Activated T-helper 17 cell treated with anti-CD3 and anti-CD28 coated beads, Interleukin-2, amount 50 U/mL, for 72 hours (primary cell): ENCODE data around the gene IKBKE. TPM values are rescaled to one million over a fixed set of nuclear protein-coding genes. Genes with fewer than 3 reads are reported as not detected.

Experiments used
- ATAC-seq: fragments of 150-1000 bp; cut with Tn5 transposase; replicated peaks from 2 replicates; pipeline ENCODE4 v1.10.0; 2021; ENCODE audit warnings: mild to moderate bottlenecking, moderate library complexity
- H3K27ac Mint-ChIP-seq: one replicate; pipeline ENCODE4 v1.8.0; 2022; ENCODE audit warnings: mixed read lengths
- H3K27me3 Mint-ChIP-seq: one replicate; pipeline ENCODE4 v1.8.0; 2022; ENCODE audit warnings: mixed read lengths
- H3K36me3 Mint-ChIP-seq: one replicate; pipeline ENCODE4 v1.8.0; 2022; ENCODE audit warnings: low read depth, mild to moderate bottlenecking, mixed read lengths
- H3K4me1 Mint-ChIP-seq: one replicate; pipeline ENCODE4 v1.8.0; 2022; ENCODE audit warnings: mixed read lengths
- H3K4me3 Mint-ChIP-seq: one replicate; pipeline ENCODE4 v1.8.0; 2022; ENCODE audit warnings: mild to moderate bottlenecking, mixed read lengths
- H3K9me3 Mint-ChIP-seq: one replicate; pipeline ENCODE4 v1.8.0; 2022; ENCODE audit warnings: mixed read lengths
- total RNA-seq, 2 donors: library from RNA; stranded (reverse); gene quantifications; one replicate each; pipeline ENCODE4 v1.2.3, GENCODE V29; 2022

Gene IKBKE
- total RNA-seq, 2 donors from 2014 or later = 21.7 to 26.6 TPM

GRCh38 chr1:206512851-206513180, 42.5 kb downstream of the IKBKE start:
- H3K4me1 Mint-ChIP-seq = no peaks in the 10 kb centered on the region
- ATAC-seq = no peak
- H3K4me3 Mint-ChIP-seq = no peak overlapping the region
- H3K36me3 Mint-ChIP-seq = no peaks in the 10 kb centered on the region
- no peak overlapping the region for H3K27ac Mint-ChIP-seq
- peaks cover 20% of the 10 kb centered on the region for H3K27me3 Mint-ChIP-seq
- no peaks in the 10 kb centered on the region for H3K9me3 Mint-ChIP-seq

GRCh38 chr1:206513312-206514111, 43.2 kb downstream of the IKBKE start:
- Mint-ChIP-seq H3K27me3 (peaks cover 17% of the 10 kb centered on the region), H3K27ac (no peak overlapping the region), H3K4me3 (no peak overlapping the region), H3K4me1 (no peaks in the 10 kb centered on the region), H3K9me3 (no peaks in the 10 kb centered on the region), H3K36me3 (no peaks in the 10 kb centered on the region)
- ATAC-seq = no peak

- ATAC-seq = no peak
Measured at GRCh38 chr1:206514813-206515387, 44.6 kb downstream of the IKBKE start.

DNA sequence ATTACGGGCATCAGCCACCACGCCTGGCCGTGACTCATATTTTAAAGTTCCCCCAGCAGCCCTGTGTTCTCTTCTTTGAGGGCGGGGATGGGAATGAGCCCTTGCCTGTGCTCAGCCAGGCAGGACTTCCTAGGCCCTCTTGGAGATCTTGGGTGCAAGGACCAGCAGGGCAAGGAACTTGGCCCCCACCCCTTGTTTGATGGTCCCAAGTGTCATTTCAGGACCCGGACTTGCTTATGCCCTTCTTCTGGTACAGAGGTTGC, 46.4 kb downstream of the IKBKE start:
- Mint-ChIP-seq H3K36me3 (no peaks in the 10 kb centered on the region), H3K9me3 (no peaks in the 10 kb centered on the region), H3K4me3 (no peak overlapping the region), H3K27me3 (no peaks in the 10 kb centered on the region), H3K27ac (no peak overlapping the region), H3K4me1 (no peaks in the 10 kb centered on the region)
- ATAC-seq = no peak

More at GRCh38 chr1:206514813-206515387, 44.6 kb downstream of the IKBKE start:
- H3K27ac Mint-ChIP-seq = no peak overlapping the region
- no peaks in the 10 kb centered on the region for H3K9me3 Mint-ChIP-seq
- H3K4me3 Mint-ChIP-seq = no peak overlapping the region
- H3K4me1 Mint-ChIP-seq = no peaks in the 10 kb centered on the region
- H3K36me3 Mint-ChIP-seq = no peaks in the 10 kb centered on the region
- H3K27me3 Mint-ChIP-seq = peaks cover 3% of the 10 kb centered on the region

DNA sequence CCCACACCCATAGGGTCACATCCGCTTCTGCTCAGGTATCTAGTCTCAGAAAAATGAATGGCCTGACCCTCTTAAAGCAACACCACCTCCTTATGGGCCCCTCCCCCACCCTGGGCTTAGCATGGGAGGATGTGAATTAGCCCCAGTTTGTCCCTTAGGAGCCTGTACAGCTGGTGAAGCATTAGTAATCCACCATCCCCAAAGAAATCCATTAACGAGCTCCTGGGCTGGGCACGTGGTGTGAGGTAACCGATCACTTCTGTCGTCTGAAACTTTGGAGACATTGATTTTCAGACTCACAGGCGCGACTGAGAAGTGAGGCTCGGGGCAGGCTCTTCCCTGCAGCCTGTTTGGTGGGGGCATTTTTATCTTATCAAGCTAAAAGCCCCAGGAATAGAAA, 47.5 kb downstream of the IKBKE start:
- H3K4me3 Mint-ChIP-seq = no peak overlapping the region
- H3K9me3 Mint-ChIP-seq = no peaks in the 10 kb centered on the region
- no peaks in the 10 kb centered on the region for H3K4me1 Mint-ChIP-seq
- H3K27me3 Mint-ChIP-seq = no peaks in the 10 kb centered on the region
- no peak overlapping the region for H3K27ac Mint-ChIP-seq
- ATAC-seq = no peak
- H3K36me3 Mint-ChIP-seq = no peaks in the 10 kb centered on the region

GRCh38 chr1:206518206-206518605, 47.9 kb downstream of the IKBKE start:
- ATAC-seq = no peak
- no peaks in the 10 kb centered on the region for H3K27me3 Mint-ChIP-seq
- H3K36me3 Mint-ChIP-seq = no peaks in the 10 kb centered on the region
- H3K9me3 Mint-ChIP-seq = no peaks in the 10 kb centered on the region
- H3K4me1 Mint-ChIP-seq = no peaks in the 10 kb centered on the region
- H3K4me3 Mint-ChIP-seq = no peak overlapping the region
- no peak overlapping the region for H3K27ac Mint-ChIP-seq

- no peaks in the 10 kb centered on the region for H3K36me3 Mint-ChIP-seq
Measured at GRCh38 chr1:206518743-206519142, 48.5 kb downstream of the IKBKE start.

GRCh38 chr1:206521127-206521526, 50.9 kb downstream of the IKBKE start:
- H3K9me3 Mint-ChIP-seq = no peaks in the 10 kb centered on the region
- H3K4me3 Mint-ChIP-seq = no peak overlapping the region
- ATAC-seq = no peak
- H3K4me1 Mint-ChIP-seq = no peaks in the 10 kb centered on the region
- no peak overlapping the region for H3K27ac Mint-ChIP-seq
- H3K27me3 Mint-ChIP-seq = no peaks in the 10 kb centered on the region
- no peaks in the 10 kb centered on the region for H3K36me3 Mint-ChIP-seq

More at GRCh38 chr1:206518743-206519142, 48.5 kb downstream of the IKBKE start:
- Mint-ChIP-seq H3K27ac (no peak overlapping the region), H3K4me3 (no peak overlapping the region), H3K27me3 (no peaks in the 10 kb centered on the region), H3K4me1 (no peaks in the 10 kb centered on the region), H3K9me3 (no peaks in the 10 kb centered on the region)
- ATAC-seq = no peak

DNA sequence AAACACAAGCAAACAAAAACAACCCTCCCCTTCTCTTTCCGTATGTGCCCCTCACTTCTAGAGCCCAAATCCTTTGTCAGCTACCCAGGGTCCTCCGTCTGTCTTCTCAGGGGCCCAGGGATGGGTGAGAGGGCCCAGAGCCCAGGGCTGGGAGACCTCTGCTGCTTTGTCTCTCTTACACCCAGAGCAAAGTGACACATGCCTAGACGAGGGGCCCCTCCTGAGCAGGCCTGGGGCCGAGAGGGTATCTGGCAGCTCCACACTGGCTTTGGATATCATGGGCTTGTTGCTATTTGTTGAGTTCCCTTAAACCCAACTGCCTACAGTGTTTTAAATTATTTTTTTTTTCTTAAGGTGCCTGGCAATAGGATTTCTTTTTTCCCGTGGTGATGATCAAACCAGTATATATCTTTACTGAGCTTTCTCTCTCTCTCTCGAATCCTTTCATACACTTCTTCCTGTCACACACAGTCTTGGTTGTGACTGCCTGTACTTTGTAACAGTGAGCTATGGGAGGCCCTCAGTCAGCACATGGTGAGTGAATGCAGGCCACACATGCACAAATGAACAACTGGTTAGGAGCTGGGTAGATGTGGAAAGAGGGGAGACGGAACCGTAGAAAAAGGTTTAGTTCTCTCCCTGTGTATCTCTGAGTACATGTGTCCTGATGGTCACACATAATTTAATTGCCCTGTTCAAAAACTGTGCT, 51.6 kb downstream of the IKBKE start:
- Mint-ChIP-seq H3K27me3 (no peaks in the 10 kb centered on the region), H3K4me1 (no peaks in the 10 kb centered on the region), H3K4me3 (no peak overlapping the region), H3K9me3 (no peaks in the 10 kb centered on the region), H3K36me3 (no peaks in the 10 kb centered on the region), H3K27ac (no peak overlapping the region)
- no peak for ATAC-seq

DNA sequence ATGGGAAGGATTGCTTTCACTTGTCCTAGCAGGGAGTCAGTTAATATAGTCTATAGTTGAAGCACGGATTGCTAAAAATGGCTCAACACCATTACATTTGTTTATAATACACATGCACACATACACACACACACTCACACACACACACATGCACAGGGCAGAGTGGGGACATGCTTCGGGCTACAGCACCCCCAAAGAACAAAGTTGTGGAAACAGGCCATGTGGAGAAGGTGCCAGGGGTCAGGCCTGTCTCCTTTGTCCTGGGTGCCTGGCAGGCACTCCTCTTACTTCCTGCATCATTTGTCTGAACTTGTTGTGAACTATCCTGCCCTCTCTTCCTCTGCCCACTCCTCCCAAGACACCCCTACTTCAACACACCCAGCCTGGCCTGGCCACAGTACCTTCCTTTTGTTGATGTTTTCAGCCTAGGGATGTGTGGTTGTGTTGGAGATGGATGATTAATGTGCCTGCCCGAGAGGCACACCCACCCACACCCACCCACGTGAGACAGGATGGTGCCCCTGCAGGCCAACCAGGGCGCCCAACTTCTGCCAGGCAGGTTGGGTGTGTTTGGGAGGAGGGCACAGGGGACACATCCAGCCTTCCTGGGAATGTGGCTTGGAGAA, 54.6 kb downstream of the IKBKE start:
- Mint-ChIP-seq H3K27me3 (no peaks in the 10 kb centered on the region), H3K36me3 (no peaks in the 10 kb centered on the region), H3K9me3 (no peaks in the 10 kb centered on the region), H3K4me1 (no peaks in the 10 kb centered on the region), H3K27ac (no peak overlapping the region), H3K4me3 (no peak overlapping the region)
- ATAC-seq = peak; percentile 24

DNA sequence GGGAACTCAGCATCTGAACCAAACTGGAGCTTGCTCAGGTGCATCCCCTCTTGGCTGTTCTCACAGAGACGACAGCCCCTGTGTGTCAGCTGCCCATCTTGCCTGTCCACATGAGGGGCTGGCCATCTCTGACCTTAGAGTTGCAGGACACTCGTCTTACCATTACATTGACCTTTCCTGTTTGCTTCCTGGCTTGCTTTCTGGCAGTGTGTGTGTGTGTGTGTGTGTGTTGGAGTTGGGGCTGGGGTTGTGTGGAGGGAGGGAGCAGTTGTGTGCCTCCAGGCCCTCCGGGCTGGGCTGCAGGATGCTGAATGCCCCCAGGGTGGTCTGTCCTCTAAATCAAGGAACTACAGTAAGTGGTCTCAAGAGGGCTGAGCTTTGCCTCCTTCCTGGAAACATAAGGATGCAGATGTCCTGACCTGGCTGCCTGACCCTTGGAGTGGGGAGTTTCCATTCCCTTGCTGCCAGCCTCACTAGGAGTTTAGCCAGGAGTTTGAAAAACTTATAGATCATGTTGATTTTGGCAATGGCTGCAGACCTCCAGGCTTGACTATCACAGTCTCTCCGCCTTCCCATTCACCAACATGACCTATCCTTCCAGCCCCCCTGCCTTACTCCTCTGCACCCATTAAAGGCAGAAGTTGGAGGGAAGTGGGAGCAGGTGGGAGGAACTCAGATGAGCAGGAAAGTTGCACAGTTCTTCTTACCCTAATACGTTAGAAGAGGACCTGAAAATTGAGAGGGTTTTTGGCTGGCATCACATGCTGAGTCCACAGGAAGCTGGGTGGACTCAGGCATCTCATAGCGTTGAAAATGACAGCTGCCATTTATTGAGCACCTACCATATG, 56.0 kb downstream of the IKBKE start:
- no peak overlapping the region for H3K4me3 Mint-ChIP-seq
- ATAC-seq = no peak
- no peak overlapping the region for H3K27ac Mint-ChIP-seq
- H3K9me3 Mint-ChIP-seq = no peaks in the 10 kb centered on the region
- H3K4me1 Mint-ChIP-seq = no peaks in the 10 kb centered on the region
- H3K27me3 Mint-ChIP-seq = no peaks in the 10 kb centered on the region
- H3K36me3 Mint-ChIP-seq = no peaks in the 10 kb centered on the region

DNA sequence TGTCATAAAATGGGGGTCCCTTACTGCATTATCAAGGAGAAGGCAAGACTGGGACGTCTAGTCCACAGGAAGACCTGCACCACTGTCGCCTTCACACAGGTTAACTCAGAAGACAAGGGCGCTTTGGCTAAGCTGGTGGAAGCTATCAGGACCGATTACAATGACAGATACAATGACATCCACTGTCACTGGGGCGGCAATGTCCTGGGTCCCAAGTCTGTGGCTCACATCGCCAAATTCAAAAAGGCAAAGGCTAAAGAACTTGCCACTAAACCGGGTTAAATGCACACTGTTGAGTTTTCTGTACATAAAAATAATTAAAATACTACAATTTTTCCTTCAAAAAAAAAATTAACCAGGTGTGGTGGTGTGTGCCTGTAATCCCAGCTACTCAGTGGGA, 59.1 kb downstream of the IKBKE start:
- H3K4me3 Mint-ChIP-seq = no peak overlapping the region
- no peaks in the 10 kb centered on the region for H3K9me3 Mint-ChIP-seq
- no peaks in the 10 kb centered on the region for H3K36me3 Mint-ChIP-seq
- H3K4me1 Mint-ChIP-seq = no peaks in the 10 kb centered on the region
- ATAC-seq = no peak
- no peak overlapping the region for H3K27ac Mint-ChIP-seq
- no peaks in the 10 kb centered on the region for H3K27me3 Mint-ChIP-seq

DNA sequence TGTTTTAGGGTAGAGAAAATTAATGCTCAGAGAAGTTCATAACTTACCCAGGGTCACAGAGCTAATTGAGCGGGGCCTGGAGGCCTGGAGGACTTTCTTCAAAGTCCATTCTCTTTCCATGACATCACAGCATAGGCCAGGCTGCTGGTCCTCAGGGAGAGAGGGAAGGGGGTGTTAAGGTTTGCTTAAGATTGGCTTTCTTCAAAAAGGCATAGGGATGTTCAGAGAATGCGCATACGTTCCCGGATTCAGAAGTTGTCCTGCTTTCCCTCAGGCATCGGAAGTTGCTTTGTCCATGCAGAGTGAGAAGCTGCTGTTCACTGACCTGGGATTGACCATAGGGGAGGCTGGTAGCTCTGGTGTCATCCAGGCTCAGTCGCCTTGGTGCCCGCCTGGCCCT, 62.1 kb downstream of the IKBKE start:
- H3K4me1 Mint-ChIP-seq = no peaks in the 10 kb centered on the region
- no peaks in the 10 kb centered on the region for H3K27me3 Mint-ChIP-seq
- H3K27ac Mint-ChIP-seq = no peak overlapping the region
- no peak for ATAC-seq
- H3K9me3 Mint-ChIP-seq = no peaks in the 10 kb centered on the region
- no peak overlapping the region for H3K4me3 Mint-ChIP-seq
- no peaks in the 10 kb centered on the region for H3K36me3 Mint-ChIP-seq

DNA sequence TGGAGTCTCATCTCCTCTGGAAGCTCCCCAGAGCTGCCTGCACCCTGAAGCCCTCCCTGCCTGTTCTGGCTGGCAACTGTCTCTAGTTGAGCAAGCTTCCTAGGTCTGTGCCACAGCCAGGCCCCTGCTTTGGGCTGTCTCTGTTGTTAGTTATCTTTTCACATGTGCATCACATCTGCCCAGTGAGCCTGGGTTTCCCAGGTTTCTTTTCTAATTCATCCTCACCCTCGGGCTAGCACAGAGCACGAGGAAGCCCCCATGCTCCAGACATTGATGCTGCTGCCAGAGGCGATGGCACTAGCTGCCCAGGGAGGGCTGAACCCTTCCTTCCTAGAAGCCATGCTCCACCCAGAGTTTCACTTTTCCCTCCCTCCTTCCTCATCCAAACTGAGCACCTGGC, 64.3 kb downstream of the IKBKE start:
- ATAC-seq = no peak
- H3K36me3 Mint-ChIP-seq = no peaks in the 10 kb centered on the region
- H3K27ac Mint-ChIP-seq = no peak overlapping the region
- H3K27me3 Mint-ChIP-seq = no peaks in the 10 kb centered on the region
- no peaks in the 10 kb centered on the region for H3K9me3 Mint-ChIP-seq
- H3K4me1 Mint-ChIP-seq = no peaks in the 10 kb centered on the region
- H3K4me3 Mint-ChIP-seq = no peak overlapping the region
